NK-92 treated with Interleukin-12 subunit alpha and Interleukin-12 subunit beta, amount 100 ng/mL, for 24 hours (cell line): ENCODE results near the gene WDFY1.
A peak's percentile ranks its signal among the peaks of the same experiment; 100 is the strongest.

Source experiments
- DNase-seq: peaks from one replicate; lab custom pipeline; 2025; lab: John Stamatoyannopoulos, UW

Gene WDFY1

GRCh38 chr2:223944703-223945531, at the start of gene WDFY1:
Gene WDFY1 (minus strand): TSS chr2:223945335. CDS start chr2:223945284, 51 bp downstream.
- DNase-seq, result peak; percentile 77

GRCh38 chr2:223994562-223995162, 49.5 kb upstream of the WDFY1 start:
- no peak for DNase-seq

GRCh38 chr2:223993634-223994232, 48.6 kb upstream of the WDFY1 start:
- DNase-seq, result peak; percentile 52

- DNase-seq, result no peak
Observed at GRCh38 chr2:223991611-223992010, 46.5 kb upstream of the WDFY1 start.

- DNase-seq, result no peak
Observed at GRCh38 chr2:223989856-223990232, 44.7 kb upstream of the WDFY1 start.

GRCh38 chr2:223989206-223989855, 44.2 kb upstream of the WDFY1 start:
- no peak for DNase-seq

GRCh38 chr2:223981241-223981640, 36.1 kb upstream of the WDFY1 start:
- DNase-seq, result no peak

- no peak for DNase-seq
Observed at GRCh38 chr2:223980803-223981202, 35.7 kb upstream of the WDFY1 start.

- no peak for DNase-seq
Observed at GRCh38 chr2:223980397-223980735, 35.2 kb upstream of the WDFY1 start.

- DNase-seq, result no peak
Observed at GRCh38 chr2:223979730-223980396, 34.7 kb upstream of the WDFY1 start.

- no peak for DNase-seq
Observed at GRCh38 chr2:223978451-223978850, 33.3 kb upstream of the WDFY1 start.

- DNase-seq, result no peak
Observed at GRCh38 chr2:223976635-223977226, 31.6 kb upstream of the WDFY1 start.

- DNase-seq, result no peak
Observed at GRCh38 chr2:223973606-223974005, 28.5 kb upstream of the WDFY1 start.

GRCh38 chr2:223972656-223973102, 27.5 kb upstream of the WDFY1 start:
- no peak for DNase-seq

- no peak for DNase-seq
Observed at GRCh38 chr2:223971731-223972130, 26.6 kb upstream of the WDFY1 start.

- DNase-seq, result no peak
Observed at GRCh38 chr2:223970343-223971128, 25.4 kb upstream of the WDFY1 start.

GRCh38 chr2:223969856-223970255, 24.7 kb upstream of the WDFY1 start:
- DNase-seq, result no peak

GRCh38 chr2:223969315-223969714, 24.2 kb upstream of the WDFY1 start:
- no peak for DNase-seq

GRCh38 chr2:223967981-223968380, 22.8 kb upstream of the WDFY1 start:
- no peak for DNase-seq

GRCh38 chr2:223959688-223960087, 14.6 kb upstream of the WDFY1 start:
- DNase-seq, result no peak
